Suppressor macrophage (primary cell): ENCODE measurements around the gene YWHAG.
"Not testable (repeated sequence)": the region's sequence is repeated elsewhere in the genome, so short reads cannot be mapped to it uniquely, and the experiment has no call there.

ENCODE experiments used
- DNase-seq, 4 experiments: peaks; one replicate each; pipeline ENCODE4 v3.0.0-alpha.2; 2020 to 2022

Gene YWHAG

DNA sequence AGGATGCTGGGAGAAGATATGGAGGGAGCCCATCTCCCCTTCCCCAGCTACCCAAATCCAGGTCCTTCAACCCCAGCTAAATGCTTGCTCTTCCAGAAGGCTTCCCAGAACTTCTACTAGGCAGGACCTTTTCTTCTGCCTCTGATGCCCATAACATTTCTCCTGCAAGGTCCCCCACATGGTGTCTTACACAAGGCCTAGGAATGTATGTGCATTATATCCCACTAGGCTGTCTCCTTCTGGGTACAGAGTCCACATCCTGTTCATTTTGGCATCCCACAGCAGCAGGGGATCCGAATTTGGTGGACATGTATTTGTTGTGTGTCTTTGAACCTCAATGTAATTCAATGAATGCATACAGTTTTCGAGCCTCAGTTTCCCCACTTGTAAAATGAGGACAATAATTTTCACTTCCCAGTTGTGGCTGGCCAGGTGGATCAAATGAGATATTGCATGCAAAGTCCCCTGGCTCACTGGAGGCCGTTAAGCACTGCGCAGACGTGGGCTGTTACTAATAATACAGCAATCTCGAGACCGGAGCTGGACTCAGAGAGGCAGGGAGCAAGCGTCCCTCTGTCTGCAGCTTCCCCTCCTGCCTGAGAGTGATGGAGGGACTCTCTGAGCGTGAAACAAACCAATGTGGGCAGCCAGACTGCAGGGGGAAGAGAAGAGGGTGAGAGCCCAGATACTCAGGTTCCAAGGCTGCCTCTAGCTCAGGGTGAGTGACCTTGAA, 18.6 kb upstream of the YWHAG start:
- no peak for DNase-seq

GRCh38 chr7:76375251-76375650, 16.5 kb upstream of the YWHAG start:
- DNase-seq, result no peak

DNA sequence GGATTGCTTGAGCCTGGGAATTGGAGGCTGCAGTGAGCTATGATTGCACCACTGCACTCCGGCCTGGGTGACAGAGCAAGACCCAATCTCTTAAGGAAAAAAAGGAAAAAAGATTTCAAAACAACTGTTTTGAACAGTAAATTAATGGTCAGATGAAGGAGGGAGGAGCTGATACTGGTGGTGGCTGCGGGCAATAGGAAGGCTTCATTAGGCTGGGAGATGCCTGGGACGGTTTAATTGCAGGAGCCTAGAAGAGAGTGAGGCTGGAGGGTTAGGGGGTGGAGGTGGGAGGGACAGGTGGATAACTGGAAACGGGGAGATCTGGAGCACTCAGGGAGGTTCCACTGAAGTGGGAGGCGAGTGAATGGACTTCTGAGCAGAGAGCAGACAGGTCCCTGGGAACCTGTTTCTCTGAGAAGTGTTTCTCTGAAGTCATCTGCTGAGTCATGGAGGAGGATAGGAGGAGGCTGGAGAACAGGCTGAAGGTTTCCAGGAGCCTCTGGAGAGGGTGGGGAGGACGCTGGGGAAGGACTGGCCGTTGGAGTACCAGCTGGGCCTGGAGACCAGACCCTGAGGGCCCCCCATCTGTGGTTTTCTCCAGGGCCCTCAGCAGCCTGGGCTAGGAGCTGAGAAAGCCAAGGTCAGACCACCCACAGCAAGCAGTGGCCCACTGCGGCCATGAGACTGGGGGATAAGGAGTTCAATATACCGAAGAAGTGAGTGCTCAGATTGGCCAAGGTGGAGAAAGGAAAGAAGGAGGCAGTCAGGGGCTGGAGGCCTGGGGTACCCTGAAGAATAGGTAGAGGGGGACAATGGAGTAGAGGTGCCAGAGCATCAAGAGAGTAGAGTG, 14.4 kb upstream of the YWHAG start:
- DNase-seq, result peak; percentile 27 to 58 (median 54)

DNA sequence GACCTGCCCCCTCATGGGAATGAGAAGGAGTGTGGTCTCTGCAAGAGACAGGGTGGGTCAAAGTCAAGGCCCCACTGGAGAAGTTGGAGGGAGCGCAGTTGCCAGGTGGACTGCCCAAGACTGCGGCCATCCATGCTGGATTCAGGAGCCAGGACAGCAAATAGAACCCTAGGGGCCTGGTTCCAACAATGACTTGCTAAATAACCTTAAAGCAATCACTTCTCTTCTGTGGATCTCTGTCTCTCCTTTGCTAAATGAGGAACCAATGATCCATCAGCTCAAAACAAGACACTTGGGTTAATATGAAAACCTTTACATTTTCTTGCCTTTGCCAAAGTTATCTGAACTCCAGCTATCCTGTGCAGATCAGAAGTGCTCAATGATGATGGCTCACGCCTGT, 12.6 kb upstream of the YWHAG start:
- DNase-seq, result no peak

- no peak for DNase-seq
Observed at GRCh38 chr7:76369018-76369417, 10.2 kb upstream of the YWHAG start.

GRCh38 chr7:76368190-76368589, 9.4 kb upstream of the YWHAG start:
- no peak for DNase-seq

DNA sequence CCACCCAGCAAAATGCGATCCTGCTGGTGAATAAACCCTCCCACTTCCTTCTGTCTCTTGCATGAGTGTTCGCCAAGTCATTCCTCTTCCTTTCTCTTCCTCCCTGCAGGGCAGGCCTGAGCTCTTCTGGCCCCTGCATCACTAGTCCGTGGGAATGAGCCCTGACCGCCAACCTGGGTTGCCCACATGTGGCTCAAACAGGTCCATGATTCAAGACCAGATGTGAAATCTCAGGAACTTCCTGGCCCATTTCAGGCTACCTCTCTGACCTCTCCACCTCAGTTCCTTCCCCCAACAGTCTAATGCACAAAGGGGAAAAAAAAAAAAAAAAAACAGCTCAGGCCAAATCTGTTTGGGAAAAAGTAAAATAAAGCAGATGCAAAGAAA, 5.4 kb upstream of the YWHAG start:
- peak; percentile 66 to 83 (median 80) for DNase-seq

DNA sequence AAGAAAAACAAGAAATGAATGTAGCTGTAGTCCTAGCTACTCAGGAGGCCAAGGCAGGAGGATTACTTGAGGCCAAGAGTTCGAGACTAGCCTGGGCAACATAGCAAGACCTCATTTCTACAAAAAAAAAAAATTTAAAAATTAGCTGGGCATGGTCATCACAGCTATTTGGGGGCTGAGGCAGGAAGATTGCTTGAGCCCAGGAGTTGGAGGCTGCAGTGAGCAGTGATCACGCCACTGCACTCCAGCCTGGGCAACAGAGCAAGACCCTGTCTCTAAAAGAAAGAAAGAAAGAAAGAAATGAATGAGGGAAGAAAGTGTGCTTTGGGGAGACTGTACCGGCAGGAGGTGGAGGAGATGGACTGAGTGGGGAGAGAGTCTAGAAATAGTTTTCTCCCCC, 5.0 kb upstream of the YWHAG start:
- DNase-seq, result not testable (repeated sequence)

DNA sequence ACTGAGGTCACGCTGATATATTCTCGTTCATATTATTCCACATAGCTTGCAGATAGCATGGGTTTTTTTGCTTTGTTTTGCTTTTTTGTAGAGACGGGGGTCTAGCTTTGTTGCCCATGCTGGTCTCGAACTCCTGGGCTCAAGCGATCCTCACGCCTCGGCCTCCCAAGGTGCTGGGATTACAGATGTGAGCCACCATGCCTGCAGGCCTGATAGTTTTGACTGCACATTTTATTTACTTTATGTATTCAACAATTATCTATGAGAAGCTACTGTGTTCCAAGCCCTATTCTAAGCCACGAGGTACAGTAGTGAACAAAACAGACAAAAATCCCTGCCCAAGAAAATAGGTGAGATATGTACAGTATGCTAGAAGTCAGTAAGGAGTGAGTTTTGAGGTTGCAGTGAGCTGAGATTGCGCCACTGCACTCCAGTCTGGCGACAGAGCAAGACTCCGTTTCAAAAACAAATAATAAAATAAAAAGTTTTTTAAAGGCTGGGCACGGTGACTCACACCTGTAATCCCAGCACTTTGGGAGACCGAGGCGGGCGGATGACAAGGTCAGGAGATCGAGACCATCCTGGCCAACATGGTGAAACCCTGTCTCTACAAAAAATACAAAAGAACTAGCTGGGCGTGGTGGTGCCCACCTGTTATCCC, 1.3 kb upstream of the YWHAG start:
- DNase-seq, result peak in 3 of 4 experiments; percentile 28 to 42 (median 31)

- peak; percentile 95 to 98 (median 98) for DNase-seq
Observed at GRCh38 chr7:76359111-76359977, 553 bp upstream of the YWHAG start.

- DNase-seq, result peak; percentile 83 to 93 (median 87)
Observed at GRCh38 chr7:76358011-76358480, 745 bp downstream of the YWHAG start.

DNA sequence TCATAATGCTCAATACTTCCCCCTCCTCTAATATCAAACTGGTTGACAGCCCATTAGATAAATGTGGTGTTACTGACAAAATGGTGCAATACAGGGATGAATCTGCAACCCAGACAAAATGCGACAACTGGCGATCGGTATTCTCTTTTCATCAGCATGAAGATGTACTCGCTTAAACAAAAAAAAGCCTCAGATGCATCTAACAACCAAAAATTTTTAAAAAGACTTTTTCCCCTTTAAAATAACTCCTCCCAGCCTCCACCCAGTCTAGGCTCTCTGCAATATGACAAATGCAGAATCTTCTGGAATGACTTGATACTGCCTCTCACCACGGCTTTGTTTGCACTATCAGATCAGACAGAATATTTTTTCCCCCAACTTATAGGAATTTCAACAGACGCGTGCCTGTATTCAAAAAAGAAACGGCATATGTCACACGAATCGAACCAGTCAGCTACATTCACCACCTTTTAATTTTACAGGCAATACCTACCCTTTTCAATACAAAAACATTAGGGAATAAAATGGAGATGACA, 1.2 kb downstream of the YWHAG start:
- peak in 1 of 4 experiments; percentile 13 for DNase-seq

DNA sequence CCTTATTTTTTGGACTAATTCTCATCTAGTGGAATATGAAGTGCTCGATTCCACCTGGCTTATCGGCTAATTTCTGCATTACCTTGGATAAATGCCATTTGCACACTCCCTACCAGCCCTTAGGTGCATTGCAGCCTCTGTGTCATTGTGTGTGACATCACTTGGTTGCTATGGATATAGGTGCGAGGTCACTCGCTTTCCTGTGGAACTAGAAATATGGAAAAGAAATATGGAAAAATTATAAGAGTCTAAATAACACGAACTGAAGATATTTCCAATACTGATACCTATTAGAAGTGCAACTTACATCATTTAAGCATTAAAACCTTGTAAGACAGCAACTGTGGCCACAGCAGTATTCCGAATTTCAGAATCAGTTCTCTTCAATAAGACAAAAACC, 2.0 kb downstream of the YWHAG start:
- DNase-seq, result peak in 1 of 4 experiments; percentile 41

DNA sequence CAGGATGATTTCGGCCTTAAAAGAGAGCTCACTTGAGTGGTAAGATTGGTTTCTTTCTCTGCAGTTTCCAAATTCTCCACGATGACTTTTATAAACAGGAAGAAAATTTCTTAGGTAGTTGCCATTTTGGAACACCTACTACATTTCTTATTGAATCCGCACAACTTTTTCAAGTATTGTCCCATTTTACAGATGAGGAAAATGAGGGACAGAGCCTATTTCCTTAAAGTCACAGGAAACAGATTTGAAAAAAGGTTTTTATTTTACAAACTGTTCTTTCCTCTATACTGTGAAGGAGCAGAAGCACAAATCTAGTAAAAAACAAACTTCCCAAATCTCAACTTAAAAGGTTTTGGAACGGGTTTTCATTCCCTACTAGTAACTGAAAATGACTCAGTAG, 2.7 kb downstream of the YWHAG start:
- DNase-seq, result no peak

GRCh38 chr7:76354981-76355730, 3.6 kb downstream of the YWHAG start:
- no peak for DNase-seq

DNA sequence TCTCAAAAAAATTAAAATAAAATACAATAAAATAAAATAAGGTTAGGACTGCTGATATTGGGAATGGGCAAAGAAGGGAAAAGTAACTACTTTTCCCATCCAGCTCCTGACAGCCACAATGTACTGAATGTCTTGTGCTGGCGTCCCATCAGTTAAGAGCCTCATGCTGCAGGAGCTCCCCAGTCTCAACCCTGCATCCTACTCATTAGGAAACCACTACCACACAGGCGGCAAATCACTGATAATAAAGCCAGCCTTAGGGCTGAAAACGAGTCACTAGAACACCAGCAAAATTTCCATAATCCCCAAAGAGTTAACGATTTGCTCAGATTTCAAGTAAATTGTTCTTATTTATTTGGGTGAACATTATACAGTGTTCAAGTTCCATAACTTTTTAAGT, 4.3 kb downstream of the YWHAG start:
- no peak for DNase-seq

GRCh38 chr7:76353744-76354143, 5.0 kb downstream of the YWHAG start:
- no peak for DNase-seq

DNA sequence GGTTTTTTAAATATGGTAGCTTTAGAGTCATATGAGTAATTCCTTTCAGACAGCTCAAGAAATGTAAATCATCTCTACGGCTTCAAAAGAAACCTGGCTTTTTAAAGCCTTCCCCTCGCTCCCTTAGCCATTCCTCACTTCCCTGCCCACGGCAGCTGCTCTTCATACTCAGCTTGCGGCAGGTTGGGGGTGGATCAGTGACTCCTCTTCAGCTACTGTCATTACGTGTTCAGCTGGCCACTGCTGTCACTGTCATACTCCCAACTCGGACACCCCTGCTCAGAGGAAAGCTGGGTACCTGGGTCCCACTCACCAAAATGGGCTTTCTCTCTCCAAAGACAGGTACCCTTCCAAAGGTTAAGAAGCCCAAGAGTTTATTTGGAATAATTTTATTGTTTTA, 6.6 kb downstream of the YWHAG start:
- DNase-seq, result peak in 1 of 4 experiments; percentile 25

- no peak for DNase-seq
Observed at GRCh38 chr7:76351372-76351771, 7.4 kb downstream of the YWHAG start.

GRCh38 chr7:76349313-76349885, 9.4 kb downstream of the YWHAG start:
- DNase-seq, result no peak

- no peak for DNase-seq
Observed at GRCh38 chr7:76347710-76348109, 11.1 kb downstream of the YWHAG start.
